ENCODE measurements around the gene TBCB.

DNA sequence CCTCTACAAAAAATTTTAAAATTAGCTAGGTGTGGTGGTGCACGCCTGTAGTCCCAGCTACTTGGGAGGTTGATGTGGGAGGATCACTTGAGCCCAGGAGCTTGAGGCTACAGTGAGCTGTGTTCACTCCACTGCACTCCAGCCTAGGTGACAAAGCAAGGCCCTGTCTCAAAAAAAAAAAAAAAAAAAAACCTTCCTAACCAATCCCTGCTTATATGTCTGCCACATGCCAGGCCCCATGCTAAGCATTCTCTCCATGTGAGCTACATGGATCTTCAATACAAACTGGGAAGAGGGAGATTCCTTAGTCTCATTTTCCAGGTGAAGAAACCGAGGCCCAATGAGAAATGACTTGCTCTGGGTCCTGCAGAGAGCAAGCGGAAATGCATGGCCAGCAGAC lies 6.6 kb upstream of the TBCB start:
- TF ChIP-seq, protein P1, sequence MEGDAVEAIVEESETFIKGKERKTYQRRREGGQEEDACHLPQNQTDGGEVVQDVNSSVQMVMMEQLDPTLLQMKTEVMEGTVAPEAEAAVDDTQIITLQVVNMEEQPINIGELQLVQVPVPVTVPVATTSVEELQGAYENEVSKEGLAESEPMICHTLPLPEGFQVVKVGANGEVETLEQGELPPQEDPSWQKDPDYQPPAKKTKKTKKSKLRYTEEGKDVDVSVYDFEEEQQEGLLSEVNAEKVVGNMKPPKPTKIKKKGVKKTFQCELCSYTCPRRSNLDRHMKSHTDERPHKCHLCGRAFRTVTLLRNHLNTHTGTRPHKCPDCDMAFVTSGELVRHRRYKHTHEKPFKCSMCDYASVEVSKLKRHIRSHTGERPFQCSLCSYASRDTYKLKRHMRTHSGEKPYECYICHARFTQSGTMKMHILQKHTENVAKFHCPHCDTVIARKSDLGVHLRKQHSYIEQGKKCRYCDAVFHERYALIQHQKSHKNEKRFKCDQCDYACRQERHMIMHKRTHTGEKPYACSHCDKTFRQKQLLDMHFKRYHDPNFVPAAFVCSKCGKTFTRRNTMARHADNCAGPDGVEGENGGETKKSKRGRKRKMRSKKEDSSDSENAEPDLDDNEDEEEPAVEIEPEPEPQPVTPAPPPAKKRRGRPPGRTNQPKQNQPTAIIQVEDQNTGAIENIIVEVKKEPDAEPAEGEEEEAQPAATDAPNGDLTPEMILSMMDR (conservative IDR thresholded peaks at IDR 0.05; ENCODE audit: low read depth, low read length) = no peak
- no peak for TF ChIP-seq EZH2 (IDR thresholded peaks at IDR 0.05; ENCODE audit: borderline replicate concordance, low read depth, low read length, poor library complexity, severe bottlenecking)
